Mesothelial cell of epicardium (in vitro differentiated cells): ENCODE measurements around the gene PRICKLE1. TPM values are rescaled to one million over a fixed set of nuclear protein-coding genes. Genes with fewer than 3 reads are reported as not detected.
A peak's percentile ranks its signal among the peaks of the same experiment; 100 is the strongest.

Experiments
- DNase-seq, 2 experiments: peaks; one replicate each; pipeline ENCODE4 v3.0.0; 2021; ENCODE audit warnings: low spot score in 2 of 2; ENCODE audit not compliant: unreplicated experiment in 2 of 2
- H3K27ac Mint-ChIP-seq: 2 replicates; pipeline ENCODE4 v1.8.0; 2021; ENCODE audit warnings: mixed read lengths
- H3K27me3 Mint-ChIP-seq: 2 replicates; pipeline ENCODE4 v1.8.0; 2021; ENCODE audit warnings: low read depth, mixed read lengths
- H3K36me3 Mint-ChIP-seq: 2 replicates; pipeline ENCODE4 v1.8.0; 2021; ENCODE audit warnings: mixed read lengths
- H3K4me1 Mint-ChIP-seq: 2 replicates; pipeline ENCODE4 v1.8.0; 2021; ENCODE audit warnings: mixed read lengths
- H3K4me3 Mint-ChIP-seq: 2 replicates; pipeline ENCODE4 v1.8.0; 2021; ENCODE audit warnings: mild to moderate bottlenecking, moderate library complexity, mixed read lengths
- H3K9me3 Mint-ChIP-seq: 2 replicates; pipeline ENCODE4 v1.8.0; 2021; ENCODE audit warnings: mixed read lengths
- total RNA-seq: library from RNA; stranded (reverse); gene quantifications from 3 replicates; pipeline ENCODE4 v1.2.1, GENCODE V29; 2021
- TF ChIP-seq, protein P1 (sequence below): fragments of 200-600 bp; sonication (generic); IDR thresholded peaks from one replicate; pipeline ENCODE4 v1.5.0; 2021; ENCODE audit warnings: antibody characterized with exemption; ENCODE audit not compliant: unreplicated experiment

The PRICKLE1 gene
- total RNA-seq, 1 donor from 2014 or later = 79.4 TPM

GRCh38 chr12:42584651-42585111, 4.9 kb downstream of the PRICKLE1 start:
- Mint-ChIP-seq H3K9me3 (no peaks in the 10 kb centered on the region), H3K4me1 (peaks cover 59% of the 10 kb centered on the region), H3K27me3 (no peaks in the 10 kb centered on the region), H3K27ac (peak overlapping the region; percentile 49), H3K4me3 (peak overlapping the region; percentile 48), H3K36me3 (no peaks in the 10 kb centered on the region)
- DNase-seq = no peak
- TF ChIP-seq, protein P1, sequence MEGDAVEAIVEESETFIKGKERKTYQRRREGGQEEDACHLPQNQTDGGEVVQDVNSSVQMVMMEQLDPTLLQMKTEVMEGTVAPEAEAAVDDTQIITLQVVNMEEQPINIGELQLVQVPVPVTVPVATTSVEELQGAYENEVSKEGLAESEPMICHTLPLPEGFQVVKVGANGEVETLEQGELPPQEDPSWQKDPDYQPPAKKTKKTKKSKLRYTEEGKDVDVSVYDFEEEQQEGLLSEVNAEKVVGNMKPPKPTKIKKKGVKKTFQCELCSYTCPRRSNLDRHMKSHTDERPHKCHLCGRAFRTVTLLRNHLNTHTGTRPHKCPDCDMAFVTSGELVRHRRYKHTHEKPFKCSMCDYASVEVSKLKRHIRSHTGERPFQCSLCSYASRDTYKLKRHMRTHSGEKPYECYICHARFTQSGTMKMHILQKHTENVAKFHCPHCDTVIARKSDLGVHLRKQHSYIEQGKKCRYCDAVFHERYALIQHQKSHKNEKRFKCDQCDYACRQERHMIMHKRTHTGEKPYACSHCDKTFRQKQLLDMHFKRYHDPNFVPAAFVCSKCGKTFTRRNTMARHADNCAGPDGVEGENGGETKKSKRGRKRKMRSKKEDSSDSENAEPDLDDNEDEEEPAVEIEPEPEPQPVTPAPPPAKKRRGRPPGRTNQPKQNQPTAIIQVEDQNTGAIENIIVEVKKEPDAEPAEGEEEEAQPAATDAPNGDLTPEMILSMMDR = no peak

DNA sequence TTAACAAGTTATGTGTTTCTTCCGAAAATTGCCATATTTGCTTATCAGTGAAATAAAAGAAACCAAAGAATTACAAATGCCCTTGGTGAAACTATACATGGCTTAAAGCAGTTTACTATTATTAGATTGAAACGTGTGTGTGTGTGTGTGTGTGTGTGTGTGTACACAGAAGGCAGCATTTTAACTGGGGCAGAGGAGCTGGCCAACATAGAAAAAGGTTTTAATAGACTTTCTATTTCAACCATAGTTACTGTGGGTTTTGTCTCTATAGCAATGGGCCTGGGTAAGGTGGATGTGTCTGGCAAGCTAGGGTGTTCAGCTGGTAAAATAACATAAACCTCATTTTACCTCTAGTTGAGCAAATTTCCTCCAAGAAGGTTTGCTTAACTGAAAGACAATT, 6.5 kb downstream of the PRICKLE1 start:
- peaks cover 55% of the 10 kb centered on the region for H3K4me1 Mint-ChIP-seq
- no peaks in the 10 kb centered on the region for H3K36me3 Mint-ChIP-seq
- no peak for DNase-seq
- peak overlapping the region; percentile 92 for H3K27ac Mint-ChIP-seq
- no peak overlapping the region for H3K4me3 Mint-ChIP-seq
- TF ChIP-seq, protein P1 = no peak
- H3K9me3 Mint-ChIP-seq = no peaks in the 10 kb centered on the region
- H3K27me3 Mint-ChIP-seq = no peaks in the 10 kb centered on the region

GRCh38 chr12:42582498-42582897, 7.0 kb downstream of the PRICKLE1 start:
- peaks cover 54% of the 10 kb centered on the region for H3K4me1 Mint-ChIP-seq
- peak overlapping the region; percentile 92 for H3K27ac Mint-ChIP-seq
- peak overlapping the region; percentile 3 for H3K4me3 Mint-ChIP-seq
- no peaks in the 10 kb centered on the region for H3K27me3 Mint-ChIP-seq
- no peak for DNase-seq
- no peaks in the 10 kb centered on the region for H3K9me3 Mint-ChIP-seq
- H3K36me3 Mint-ChIP-seq = no peaks in the 10 kb centered on the region
- TF ChIP-seq, protein P1 = no peak

DNA sequence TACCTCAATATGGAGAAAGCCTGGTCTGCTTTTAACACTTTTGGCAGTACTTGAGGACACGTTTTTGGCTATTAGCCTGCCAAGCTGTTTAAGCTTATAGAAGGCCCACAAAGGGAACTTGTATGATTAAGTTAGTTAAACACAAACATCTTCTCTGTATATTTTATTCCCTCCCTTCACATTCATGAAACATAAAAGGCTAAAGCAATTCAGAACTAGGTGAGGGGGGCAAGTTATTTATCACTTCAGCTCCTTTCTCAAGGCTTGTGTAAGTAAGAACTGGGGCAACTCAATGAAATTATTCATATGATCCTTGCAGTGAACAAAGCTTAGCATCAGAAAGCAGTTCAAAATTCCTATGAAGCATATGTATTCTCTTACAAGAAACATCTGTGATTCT, 7.5 kb downstream of the PRICKLE1 start:
- Mint-ChIP-seq H3K9me3 (no peaks in the 10 kb centered on the region), H3K36me3 (no peaks in the 10 kb centered on the region), H3K4me1 (peaks cover 54% of the 10 kb centered on the region), H3K4me3 (peak overlapping the region; percentile 37), H3K27ac (peak overlapping the region; percentile 92), H3K27me3 (no peaks in the 10 kb centered on the region)
- no peak for DNase-seq
- TF ChIP-seq, protein P1 = no peak

GRCh38 chr12:42576374-42576773, 13.2 kb downstream of the PRICKLE1 start:
- Mint-ChIP-seq H3K36me3 (no peaks in the 10 kb centered on the region), H3K4me1 (peaks cover 47% of the 10 kb centered on the region), H3K4me3 (no peak overlapping the region), H3K9me3 (no peaks in the 10 kb centered on the region), H3K27ac (peak overlapping the region; percentile 7), H3K27me3 (no peaks in the 10 kb centered on the region)
- TF ChIP-seq, protein P1 = no peak
- DNase-seq = no peak

- no peaks in the 10 kb centered on the region for H3K27me3 Mint-ChIP-seq
- H3K27ac Mint-ChIP-seq = peak overlapping the region; percentile 2
- no peaks in the 10 kb centered on the region for H3K36me3 Mint-ChIP-seq
- H3K4me1 Mint-ChIP-seq = peaks cover 45% of the 10 kb centered on the region
- H3K4me3 Mint-ChIP-seq = no peak overlapping the region
- DNase-seq = no peak
- H3K9me3 Mint-ChIP-seq = no peaks in the 10 kb centered on the region
- TF ChIP-seq, protein P1 = no peak
Measured at GRCh38 chr12:42575717-42576116, 13.8 kb downstream of the PRICKLE1 start.
